Fibroblast of skin of back (primary cell): ENCODE measurements around the gene HCFC1R1.
A peak's percentile ranks its signal among the peaks of the same experiment; 100 is the strongest.

Experiments used
- DNase-seq: peaks from one replicate; pipeline ENCODE4 v3.0.0-alpha.2; 2013

The HCFC1R1 gene

GRCh38 chr16:3035972-3036725 is 12.4 kb upstream of the HCFC1R1 start:
- DNase-seq, result no peak

DNA sequence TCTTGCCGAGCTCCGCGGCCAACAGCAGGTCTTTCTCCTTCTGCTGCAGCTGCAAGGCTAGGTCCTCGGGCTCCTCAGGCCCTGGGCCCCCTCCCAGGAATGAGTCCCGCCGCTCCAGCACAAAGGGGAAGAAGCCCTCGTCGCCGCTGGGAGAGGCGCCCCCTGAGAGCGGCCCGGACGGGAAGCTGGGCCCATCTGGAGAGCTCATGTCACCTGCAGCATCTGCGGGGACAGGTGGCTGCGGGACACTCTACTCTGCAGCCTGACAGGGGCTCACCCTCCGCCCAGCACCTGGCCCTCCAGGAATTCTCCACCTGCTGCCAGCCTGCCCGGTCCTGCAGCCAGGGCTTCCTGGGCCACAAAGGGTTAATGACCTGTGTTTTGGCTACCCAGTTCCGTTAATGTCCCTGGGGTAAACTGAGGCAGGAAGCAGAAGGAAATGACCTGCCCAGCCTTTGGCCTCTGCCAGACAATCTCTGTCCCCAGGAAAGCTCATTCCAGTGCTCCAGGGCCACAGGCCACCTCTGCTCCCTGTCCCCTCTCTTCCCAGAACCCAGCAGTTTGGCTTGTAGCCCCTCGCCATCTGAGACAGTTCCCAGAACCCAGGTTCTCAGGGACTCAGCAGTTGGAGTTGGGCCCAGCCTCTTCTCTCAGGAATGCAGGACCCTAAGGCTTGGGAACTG is 11.7 kb upstream of the HCFC1R1 start:
- DNase-seq, result no peak

DNA sequence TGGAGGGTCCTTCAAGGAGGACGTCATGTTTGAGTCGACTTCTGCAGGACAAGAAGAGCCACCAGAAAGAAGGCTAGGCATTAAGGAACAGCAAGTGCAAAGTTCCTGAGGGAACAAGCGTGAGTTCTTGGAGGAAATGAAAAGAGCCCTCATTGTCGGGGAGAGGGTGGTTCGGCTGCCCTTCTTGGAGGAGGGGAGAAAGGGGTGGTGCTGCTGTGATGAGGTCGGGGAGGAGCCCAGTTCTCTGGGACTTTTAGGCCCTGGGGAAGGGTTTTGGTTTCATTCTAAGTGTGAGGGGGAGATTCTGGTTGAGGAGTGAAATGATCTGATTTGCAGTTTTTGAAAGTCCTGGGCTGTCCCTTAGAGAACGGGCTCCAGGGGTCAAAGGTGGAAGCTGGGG is 8.9 kb upstream of the HCFC1R1 start:
- DNase-seq, result no peak

- DNase-seq, result no peak
These were observed 6.8 kb upstream of the HCFC1R1 start for GRCh38 chr16:3030222-3031212.

DNA sequence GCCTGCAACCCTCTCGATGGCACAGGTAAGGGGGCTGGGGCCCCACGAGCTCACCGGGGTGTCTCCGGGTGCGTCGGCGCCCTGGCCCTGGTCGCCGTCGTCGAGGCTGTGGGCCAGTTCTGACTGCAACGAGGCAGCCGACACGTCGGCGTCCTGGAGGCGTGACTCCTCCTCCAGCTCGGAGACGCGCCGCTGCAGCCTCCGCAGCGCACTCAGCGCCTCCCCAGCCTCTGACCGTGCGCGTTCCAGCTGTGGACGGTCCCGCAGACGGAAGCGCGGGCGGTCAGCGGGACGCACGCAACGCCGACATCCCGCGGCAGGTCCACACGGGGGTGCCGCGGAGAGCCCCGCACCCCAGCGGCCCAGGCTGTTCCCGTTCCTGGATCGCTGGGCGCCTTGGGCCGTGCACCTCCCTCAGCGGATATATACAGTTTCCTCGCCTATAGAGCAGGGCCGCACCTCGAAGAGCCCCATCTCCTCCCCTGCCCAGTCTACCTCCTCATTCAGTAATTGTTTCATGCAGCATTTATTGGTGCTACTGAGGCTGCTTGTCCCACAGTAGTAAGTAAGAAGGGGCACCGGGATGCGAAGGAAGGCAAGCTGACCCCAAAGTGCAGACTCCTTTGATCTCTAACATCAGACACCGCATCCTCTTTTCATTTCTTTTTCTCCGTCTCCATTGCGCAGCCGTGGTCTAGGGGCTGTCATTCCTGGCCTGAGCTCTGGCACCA is 5.9 kb upstream of the HCFC1R1 start:
- DNase-seq, result peak; percentile 48

- DNase-seq, result no peak
These were observed 5.1 kb upstream of the HCFC1R1 start for GRCh38 chr16:3028716-3029319.

GRCh38 chr16:3027983-3028715 is 4.4 kb upstream of the HCFC1R1 start:
- peak; percentile 71 for DNase-seq

DNA sequence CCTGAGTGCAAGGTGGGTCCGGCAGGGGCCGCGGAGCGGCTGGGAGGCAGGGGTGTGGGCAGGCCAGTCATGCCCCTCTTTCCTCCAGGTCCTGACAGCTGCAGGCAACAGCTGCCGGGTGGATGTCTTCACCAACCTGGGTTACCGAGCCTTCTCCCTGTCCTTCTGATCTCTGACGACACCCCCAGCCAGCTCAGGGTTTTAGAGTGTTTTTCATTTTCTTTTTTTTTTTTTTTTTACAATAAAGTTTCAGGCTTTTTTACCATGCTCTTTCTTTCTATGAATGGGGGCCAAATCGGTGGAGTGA is 3.7 kb upstream of the HCFC1R1 start:
- no peak for DNase-seq

GRCh38 chr16:3026609-3027488 is 3.1 kb upstream of the HCFC1R1 start:
- no peak for DNase-seq

- no peak for DNase-seq
These were observed 2.2 kb upstream of the HCFC1R1 start for GRCh38 chr16:3026003-3026378.

GRCh38 chr16:3025032-3026002 is 1.6 kb upstream of the HCFC1R1 start:
- DNase-seq, result no peak

DNA sequence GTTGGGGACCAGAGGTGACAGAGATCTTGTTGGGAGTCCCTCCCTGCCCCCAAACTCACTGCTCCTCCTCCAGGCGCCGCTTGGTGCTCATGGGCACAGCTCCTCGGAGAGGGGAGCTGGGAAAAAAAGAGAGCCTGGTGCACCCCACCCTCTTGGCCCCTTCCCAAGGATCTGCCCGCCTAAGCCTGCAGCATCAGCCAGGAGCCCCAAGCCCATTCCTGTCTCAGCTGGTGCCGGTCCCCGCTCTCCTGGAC is 400 bp downstream of the HCFC1R1 start:
- peak; percentile 91 for DNase-seq

GRCh38 chr16:3022684-3023414 is 893 bp downstream of the HCFC1R1 start:
- DNase-seq, result peak; percentile 84

- DNase-seq, result peak; percentile 98
These were observed 1.5 kb downstream of the HCFC1R1 start for GRCh38 chr16:3022208-3022683.

- DNase-seq, result peak; percentile 98
These were observed 2.1 kb downstream of the HCFC1R1 start for GRCh38 chr16:3021449-3022207.

- peak; percentile 93 for DNase-seq
These were observed 2.9 kb downstream of the HCFC1R1 start for GRCh38 chr16:3020604-3021448.

- DNase-seq, result peak; percentile 83
These were observed 3.5 kb downstream of the HCFC1R1 start, which contains the start of gene TNFRSF12A for GRCh38 chr16:3020247-3020603. Gene TNFRSF12A, plus strand, starts transcription at chr16:3020368. Its CDS starts 30 bp downstream, at chr16:3020398.
